Measurements from ENCODE around the gene CORO7.

- TF ChIP-seq CTCF (IDR thresholded peaks at IDR 0.05), result no peak
- no peak for TF ChIP-seq POLR2AphosphoS5 (IDR thresholded peaks at IDR 0.05)
- no peak for TF ChIP-seq EP300 (IDR thresholded peaks at IDR 0.05; ENCODE audit: low read depth)
Observed at GRCh38 chr16:4437366-4437765, 21.0 kb upstream of the CORO7 start.

Measured in transverse colon (tissue), 4 donors.